ENCODE measurements around the gene APOB.

- TF ChIP-seq, protein P1, sequence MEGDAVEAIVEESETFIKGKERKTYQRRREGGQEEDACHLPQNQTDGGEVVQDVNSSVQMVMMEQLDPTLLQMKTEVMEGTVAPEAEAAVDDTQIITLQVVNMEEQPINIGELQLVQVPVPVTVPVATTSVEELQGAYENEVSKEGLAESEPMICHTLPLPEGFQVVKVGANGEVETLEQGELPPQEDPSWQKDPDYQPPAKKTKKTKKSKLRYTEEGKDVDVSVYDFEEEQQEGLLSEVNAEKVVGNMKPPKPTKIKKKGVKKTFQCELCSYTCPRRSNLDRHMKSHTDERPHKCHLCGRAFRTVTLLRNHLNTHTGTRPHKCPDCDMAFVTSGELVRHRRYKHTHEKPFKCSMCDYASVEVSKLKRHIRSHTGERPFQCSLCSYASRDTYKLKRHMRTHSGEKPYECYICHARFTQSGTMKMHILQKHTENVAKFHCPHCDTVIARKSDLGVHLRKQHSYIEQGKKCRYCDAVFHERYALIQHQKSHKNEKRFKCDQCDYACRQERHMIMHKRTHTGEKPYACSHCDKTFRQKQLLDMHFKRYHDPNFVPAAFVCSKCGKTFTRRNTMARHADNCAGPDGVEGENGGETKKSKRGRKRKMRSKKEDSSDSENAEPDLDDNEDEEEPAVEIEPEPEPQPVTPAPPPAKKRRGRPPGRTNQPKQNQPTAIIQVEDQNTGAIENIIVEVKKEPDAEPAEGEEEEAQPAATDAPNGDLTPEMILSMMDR (conservative IDR thresholded peaks at IDR 0.05; ENCODE audit: low read depth, low read length) = no peak
- no peak for TF ChIP-seq EZH2 (IDR thresholded peaks at IDR 0.05; ENCODE audit: borderline replicate concordance, low read depth, low read length, poor library complexity, severe bottlenecking)
Measured at GRCh38 chr2:21092308-21092869, 48.5 kb upstream of the APOB start.
